GM19455 (cell line): ENCODE measurements around the gene EFHD2.

Source experiments
- ATAC-seq: cut with Tn5 transposase; IDR thresholded peaks from one replicate; pipeline ENCODE4 v1.9.1; 2021; ENCODE audit not compliant: unreplicated experiment

EFHD2 gene

GRCh38 chr1:15475752-15476314 is 66.1 kb downstream of the EFHD2 start, which contains the start of gene CELA2B:
Gene CELA2B (plus strand): TSS chr1:15476104. CDS start chr1:15476126, 22 bp downstream.
- no peak for ATAC-seq

DNA sequence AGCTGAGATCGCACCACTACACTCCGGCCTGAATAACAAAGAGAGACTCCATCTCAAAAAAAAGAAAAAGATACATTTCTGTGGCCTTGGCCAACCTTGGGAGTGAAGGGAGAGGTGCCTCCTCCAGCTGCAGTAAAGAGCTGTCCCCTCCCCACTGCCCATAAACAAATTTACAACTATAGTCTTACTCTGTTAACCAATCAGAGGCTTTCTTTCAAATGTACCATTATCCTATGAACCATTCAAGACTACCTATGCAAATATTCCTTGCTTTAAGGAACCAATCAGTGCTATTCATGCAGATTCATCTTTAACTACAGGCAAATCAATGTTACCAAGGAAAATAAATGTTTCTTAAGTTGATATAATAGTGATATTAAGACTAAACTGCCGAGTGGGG is 67.2 kb downstream of the EFHD2 start:
- no peak for ATAC-seq

DNA sequence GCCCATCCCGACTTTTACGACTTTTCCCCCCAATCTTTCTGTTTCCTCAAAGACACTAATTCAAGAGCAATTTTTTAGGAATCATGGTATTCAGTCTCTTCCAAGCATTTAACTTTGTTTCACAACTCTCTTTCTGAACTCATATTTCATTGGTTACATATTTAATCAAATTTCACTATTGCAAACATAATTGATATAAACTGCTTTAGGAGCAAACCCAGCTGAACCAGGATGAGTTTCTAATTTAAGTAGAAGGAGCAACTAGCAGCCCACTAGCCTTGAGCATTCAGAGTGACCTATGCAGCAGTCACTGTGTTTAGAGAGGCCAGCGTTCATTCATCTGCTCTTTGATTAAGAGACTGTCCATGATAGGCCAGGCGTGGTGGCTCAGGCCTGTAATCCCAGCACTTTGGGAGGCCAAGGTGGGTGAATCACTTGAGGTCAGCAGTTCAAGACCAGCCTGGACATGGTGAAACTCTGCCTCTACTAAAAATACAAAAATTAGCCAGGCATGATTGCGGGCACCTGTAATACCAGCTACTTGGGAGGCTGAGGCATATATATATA is 68.0 kb downstream of the EFHD2 start:
- ATAC-seq: no peak
